Naive thymus-derived CD8-positive, alpha-beta T cell (primary cell): ENCODE results near the gene RGR. TPM values are rescaled to one million over a fixed set of nuclear protein-coding genes. Genes with fewer than 3 reads are reported as not detected.
A peak's percentile ranks its signal among the peaks of the same experiment; 100 is the strongest.

Experiments
- ATAC-seq, 2 donors: fragments of 150-1000 bp; cut with Tn5 transposase in 1 of 2; sonication (Bioruptor Pico), chemical (Tn5 transposase) in 1 of 2; 1 replicate in 1 of 2; 2 replicates in 1 of 2; pipeline ENCODE4 v1.10.0; 2021; ENCODE audit warnings: mild to moderate bottlenecking in 2 of 2, moderate library complexity in 2 of 2
- POLR2A ChIA-PET: fragments of 350-600 bp; sonication (Branson Sonifier 250); formaldehyde crosslinking; loops from one replicate; lab custom pipeline; 2021; ENCODE audit warnings: antibody characterized with exemption; lab: Charles Lee
- DNase-seq, 10 donors: peaks; one replicate each; pipeline versions ENCODE4 v3.0.0 to v3.0.0-alpha.2; 2020 to 2022
- H3K27ac Mint-ChIP-seq, 10 donors: one replicate each; pipeline ENCODE4 v1.8.0; 2020 to 2022; ENCODE audit warnings: mild to moderate bottlenecking in 10 of 10, mixed read lengths in 10 of 10, moderate library complexity in 4 of 10, inconsistent platforms in 1 of 10
- H3K27me3 Mint-ChIP-seq, 5 donors: one replicate each; pipeline ENCODE4 v1.8.0; 2021 to 2022; ENCODE audit warnings: mixed read lengths in 5 of 5
- H3K36me3 Mint-ChIP-seq, 3 donors: one replicate each; pipeline ENCODE4 v1.8.0; 2020 to 2022; ENCODE audit warnings: mixed read lengths in 3 of 3, mild to moderate bottlenecking in 2 of 3, inconsistent platforms in 1 of 3
- H3K4me1 Mint-ChIP-seq, 4 donors: one replicate each; pipeline ENCODE4 v1.8.0; 2021 to 2022; ENCODE audit warnings: mixed read lengths in 4 of 4
- H3K4me3 Mint-ChIP-seq, 10 donors: one replicate each; pipeline ENCODE4 v1.8.0; 2020 to 2022; ENCODE audit warnings: mild to moderate bottlenecking in 10 of 10, mixed read lengths in 10 of 10, moderate library complexity in 6 of 10, inconsistent platforms in 1 of 10
- H3K9me3 Mint-ChIP-seq, 9 donors: one replicate each; pipeline ENCODE4 v1.8.0; 2020 to 2022; ENCODE audit warnings: mixed read lengths in 9 of 9, mild to moderate bottlenecking in 3 of 9, inconsistent platforms in 1 of 9, moderate library complexity in 1 of 9
- polyA plus RNA-seq, 3 donors: library from polyadenylated mRNA; unstranded; fragments of 300-500 nt; fragmentation: Illumina TruSeq; gene quantifications; one replicate each; pipeline ENCODE4 v1.2.3, GENCODE V29; 2021
- total RNA-seq, 8 experiments: library from RNA in 2 of 8; stranded (reverse) in 2 of 8; gene quantifications; one replicate each; pipeline ENCODE4 v1.2.3 and lab custom pipeline; 2021 to 2026

The RGR gene
- total and polyA plus RNA-seq, 5 experiments from 2014 or later = not detected

DNA sequence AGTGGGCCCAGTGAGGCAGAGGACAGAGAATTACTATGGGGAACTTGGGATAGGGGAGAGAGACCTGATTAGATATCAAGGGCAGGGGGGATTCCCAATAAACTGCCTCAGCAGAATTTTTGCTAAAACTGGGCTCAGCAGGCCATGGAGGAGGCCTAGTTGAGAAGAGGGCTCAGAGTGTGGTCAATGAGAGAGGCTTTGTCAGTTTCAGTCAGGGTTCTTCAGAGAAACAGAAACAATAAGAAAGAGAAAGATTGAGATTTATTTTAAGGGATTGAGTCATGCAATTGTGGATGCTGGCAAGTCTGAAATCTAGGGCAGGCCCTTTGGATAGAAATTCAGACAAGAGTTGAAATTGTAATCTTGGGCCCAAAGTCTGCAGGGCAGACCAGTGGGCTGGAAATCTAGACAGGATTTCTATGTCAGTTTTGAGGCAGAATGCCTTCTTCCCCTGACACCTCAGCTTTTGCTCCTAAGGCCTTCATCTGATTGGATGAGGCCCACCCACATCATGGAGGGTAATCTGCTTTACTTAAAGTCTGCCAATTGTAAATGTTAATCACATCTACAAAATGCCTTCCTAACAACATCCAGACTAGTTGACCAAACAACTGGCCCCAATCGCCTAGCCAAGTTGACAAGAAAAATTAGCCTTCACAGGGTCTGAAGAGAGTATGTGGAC lies 50.1 kb downstream of the RGR start:
- Mint-ChIP-seq H3K36me3 (no peaks in the 10 kb centered on the region), H3K27me3 (peaks cover 0 to 4% (median 0%) of the 10 kb centered on the region in 5 donors), H3K27ac (peak overlapping the region in 1 of 10 donors; percentile 39), H3K9me3 (no peaks in the 10 kb centered on the region), H3K4me3 (no peak overlapping the region), H3K4me1 (peaks cover 4 to 8% (median 6%) of the 10 kb centered on the region in 4 donors)
- DNase-seq (no peak), ATAC-seq (no peak)
- POLR2A ChIA-PET = no interaction called here

DNA sequence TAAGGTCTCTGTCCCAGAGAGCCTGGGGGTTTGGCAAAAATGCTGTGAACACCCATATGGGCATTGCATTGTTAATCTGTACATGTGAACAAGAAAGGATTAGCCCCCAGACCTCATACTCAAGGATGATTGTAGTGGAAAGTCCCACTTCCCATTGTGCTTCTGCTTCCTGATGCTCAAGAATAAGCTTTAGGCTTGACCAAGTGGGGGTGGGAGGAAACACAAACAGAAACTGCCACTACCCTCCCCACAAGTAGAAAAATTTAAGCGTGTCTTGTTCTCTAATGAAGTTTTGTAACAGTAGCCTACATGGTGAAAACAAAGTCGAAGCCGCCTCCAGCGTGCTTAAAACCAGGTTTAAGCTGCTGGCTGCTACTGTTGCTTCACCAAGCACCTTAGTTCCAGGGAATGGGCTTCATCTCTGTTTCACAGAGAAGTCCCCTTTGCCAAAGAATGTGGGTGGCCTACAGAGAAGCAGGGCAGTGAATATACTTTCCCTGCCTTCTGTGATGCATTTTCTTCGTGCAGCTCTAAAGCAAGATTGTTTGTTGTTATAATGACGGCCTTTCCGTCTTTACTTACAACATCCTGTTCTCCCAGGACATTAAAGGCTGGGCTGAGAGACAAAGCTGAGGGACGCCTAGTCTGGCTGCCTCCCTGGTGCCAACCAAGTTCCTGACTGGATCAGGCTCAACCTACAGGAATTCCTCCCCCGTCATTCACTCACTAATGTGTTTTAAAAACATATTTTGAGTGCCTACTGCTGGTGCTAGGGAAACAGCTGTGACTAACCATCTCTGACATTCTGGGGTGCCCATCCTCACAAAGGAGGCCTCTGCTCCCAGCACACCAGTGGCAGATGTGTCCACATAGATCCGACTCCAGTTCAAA lies 51.5 kb downstream of the RGR start:
- H3K36me3 Mint-ChIP-seq = no peaks in the 10 kb centered on the region
- H3K27ac Mint-ChIP-seq = no peak overlapping the region
- no peak overlapping the region for H3K4me3 Mint-ChIP-seq
- no peaks in the 10 kb centered on the region for H3K9me3 Mint-ChIP-seq
- no peak for DNase-seq
- no peak for ATAC-seq
- H3K4me1 Mint-ChIP-seq = peaks cover 4 to 8% (median 6%) of the 10 kb centered on the region in 4 donors
- POLR2A ChIA-PET = no interaction called here
- H3K27me3 Mint-ChIP-seq = peaks cover 0 to 4% (median 0%) of the 10 kb centered on the region in 5 donors

- ATAC-seq = no peak
- H3K27me3 Mint-ChIP-seq = peaks cover 0 to 5% (median 0%) of the 10 kb centered on the region in 5 donors
- DNase-seq = no peak
- POLR2A ChIA-PET = no interaction called here
- H3K9me3 Mint-ChIP-seq = no peaks in the 10 kb centered on the region
- H3K36me3 Mint-ChIP-seq = no peaks in the 10 kb centered on the region
- no peak overlapping the region for H3K4me3 Mint-ChIP-seq
- H3K27ac Mint-ChIP-seq = no peak overlapping the region
- H3K4me1 Mint-ChIP-seq = peaks cover 4 to 8% (median 6%) of the 10 kb centered on the region in 4 donors
Observed at GRCh38 chr10:84298057-84298456, 53.2 kb downstream of the RGR start.

- Mint-ChIP-seq H3K4me3 (no peak overlapping the region), H3K27ac (peak overlapping the region in 2 of 10 donors; percentile 60 to 76), H3K4me1 (no peaks in the 10 kb centered on the region), H3K9me3 (no peaks in the 10 kb centered on the region), H3K27me3 (peaks cover 0 to 5% (median 0%) of the 10 kb centered on the region in 5 donors), H3K36me3 (no peaks in the 10 kb centered on the region)
- POLR2A ChIA-PET = no interaction called here
- ATAC-seq (no peak), DNase-seq (no peak)
Observed at GRCh38 chr10:84302223-84302622, 57.4 kb downstream of the RGR start.

GRCh38 chr10:84306751-84307384 lies 62.0 kb downstream of the RGR start:
- peaks cover 6 to 14% (median 12%) of the 10 kb centered on the region in 4 donors for H3K4me1 Mint-ChIP-seq
- H3K27ac Mint-ChIP-seq = peak overlapping the region in 1 of 10 donors; percentile 35
- H3K9me3 Mint-ChIP-seq = no peaks in the 10 kb centered on the region
- H3K27me3 Mint-ChIP-seq = peaks cover 0 to 3% (median 0%) of the 10 kb centered on the region in 5 donors
- POLR2A ChIA-PET = no interaction called here
- H3K4me3 Mint-ChIP-seq = no peak overlapping the region
- H3K36me3 Mint-ChIP-seq = no peaks in the 10 kb centered on the region
- no peak for DNase-seq
- no peak for ATAC-seq

DNA sequence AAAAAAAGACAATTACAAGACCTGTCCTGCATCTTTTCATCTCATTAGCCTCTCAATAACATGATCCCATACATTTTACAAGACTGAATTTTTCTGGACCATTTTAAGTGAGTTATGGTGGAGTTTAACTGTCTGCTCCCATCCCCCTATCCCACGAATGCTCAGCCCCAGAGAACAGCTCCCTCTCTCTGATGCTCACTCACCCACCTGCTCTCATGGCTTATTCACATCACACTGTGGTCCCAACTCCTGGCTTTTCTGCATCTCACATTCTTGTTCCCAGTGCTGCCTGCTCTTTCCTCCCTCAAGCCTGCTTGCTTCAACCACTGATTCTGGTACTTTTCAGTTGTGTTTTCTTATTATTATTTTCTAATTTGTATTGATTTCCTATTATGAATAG lies 63.2 kb downstream of the RGR start:
- POLR2A ChIA-PET = no interaction called here
- Mint-ChIP-seq H3K27ac (peak overlapping the region in 1 of 10 donors; percentile 40), H3K36me3 (no peaks in the 10 kb centered on the region), H3K4me3 (no peak overlapping the region), H3K4me1 (peaks cover 6 to 14% (median 12%) of the 10 kb centered on the region in 4 donors), H3K27me3 (peaks cover 0 to 1% (median 0%) of the 10 kb centered on the region in 5 donors), H3K9me3 (no peaks in the 10 kb centered on the region)
- ATAC-seq = no peak
- no peak for DNase-seq

GRCh38 chr10:84308481-84309304 lies 63.8 kb downstream of the RGR start:
- ATAC-seq (peak in 1 of 2 donors; percentile 64), DNase-seq (peak in 6 of 10 donors; percentile 12 to 42 (median 22))
- Mint-ChIP-seq H3K4me1 (peaks cover 6 to 14% (median 12%) of the 10 kb centered on the region in 4 donors), H3K4me3 (peak overlapping the region in 9 of 10 donors; percentile 8 to 48 (median 19)), H3K27me3 (peaks cover 0 to 1% (median 0%) of the 10 kb centered on the region in 5 donors), H3K9me3 (no peaks in the 10 kb centered on the region), H3K27ac (peak overlapping the region in 7 of 10 donors; percentile 5 to 53 (median 14)), H3K36me3 (no peaks in the 10 kb centered on the region)
- POLR2A ChIA-PET = no interaction called here

Other genes starting within 250 kb of the RGR start
- gene GHITM, start 105.5 kb upstream of the RGR start, total RNA-seq = 10 to 100 TPM; 90.3 to 92.5 TPM
- gene GHITM, start 105.5 kb upstream of the RGR start, polyA plus RNA-seq = 100 to 1,000 TPM; 270 to 338 (median 281) TPM
- gene GPR15LG, start 71.3 kb upstream of the RGR start, total RNA-seq = not detected
- not detected for gene GPR15LG, start 71.3 kb upstream of the RGR start, polyA plus RNA-seq
- gene CDHR1, start 50.5 kb upstream of the RGR start, total RNA-seq = under 1 TPM; 0.29 to 0.80 TPM
- gene CDHR1, start 50.5 kb upstream of the RGR start, polyA plus RNA-seq = under 1 TPM; 0.16 to 0.43 (median 0.24) TPM
- not detected for gene LRIT2, start 19.5 kb upstream of the RGR start, total RNA-seq
- not detected for gene LRIT2, start 19.5 kb upstream of the RGR start, polyA plus RNA-seq
- gene LRIT1, start 3.5 kb upstream of the RGR start, total RNA-seq = not detected
- gene LRIT1, start 3.5 kb upstream of the RGR start, polyA plus RNA-seq = not detected
- gene CCSER2, start 83.5 kb downstream of the RGR start, total RNA-seq = 10 to 100 TPM; 95.1 to 95.5 TPM
- 100 to 1,000 TPM in 1 of 3 donors, 10 to 100 TPM in 2; 70.4 to 109 (median 72.9) TPM for gene CCSER2, start 83.5 kb downstream of the RGR start, polyA plus RNA-seq